BE2C (cell line): Measurements from ENCODE around the gene DNASE1L3.

Source experiments
- DNase-seq: peaks from one replicate; pipeline ENCODE4 v3.0.0-alpha.2; 2020
- H3K27me3 ChIP-seq: fragments of 250-450 bp; sonication (Bioruptor Pico); 2 replicates; pipeline ENCODE4 v1.5.1; 2020; ENCODE audit warnings: mild to moderate bottlenecking
- H3K36me3 ChIP-seq: fragments of 250-450 bp; sonication (Bioruptor Pico); 2 replicates; pipeline ENCODE4 v1.5.1; 2020; ENCODE audit warnings: mild to moderate bottlenecking
- H3K4me1 ChIP-seq: fragments of 250-450 bp; sonication (Bioruptor Pico); 2 replicates; pipeline ENCODE4 v1.5.1; 2020
- H3K4me3 ChIP-seq: 2 replicates; pipeline ENCODE4 v1.5.1; 2011; ENCODE audit warnings: low read depth, low read length
- H3K9me3 ChIP-seq: fragments of 250-450 bp; sonication (Bioruptor Pico); 2 replicates; pipeline ENCODE4 v1.5.1; 2020
- TF ChIP-seq, protein P1 (sequence below): IDR thresholded peaks from 2 replicates; pipeline ENCODE4 v1.5.1; 2012; ENCODE audit warnings: mild to moderate bottlenecking, low read depth, low read length

DNASE1L3 gene

DNA sequence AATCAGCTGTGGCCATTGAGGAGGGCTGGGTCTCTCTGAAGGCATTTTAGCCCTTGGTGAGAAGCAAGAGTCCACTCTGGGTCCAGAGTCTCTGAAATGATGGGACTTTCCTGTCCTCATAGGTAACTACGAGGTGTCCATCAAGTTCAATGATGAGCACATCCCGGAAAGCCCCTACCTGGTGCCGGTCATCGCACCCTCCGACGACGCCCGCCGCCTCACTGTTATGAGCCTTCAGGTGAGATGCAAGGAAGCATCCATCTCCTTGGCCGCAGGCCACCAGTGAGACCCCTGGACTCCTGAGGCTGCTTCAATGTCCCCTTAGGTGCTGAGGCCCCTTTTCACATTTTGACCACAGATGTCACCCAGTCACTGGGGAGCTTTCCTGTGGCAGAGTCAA, 54.9 kb downstream of the DNASE1L3 start:
- no peak for DNase-seq
- no peaks in the 10 kb centered on the region; the same call in 1 of the 2 replicates for H3K36me3 ChIP-seq
- no peak overlapping the region for H3K4me3 ChIP-seq
- H3K27me3 ChIP-seq, result no peaks in the 10 kb centered on the region
- TF ChIP-seq, protein P1, sequence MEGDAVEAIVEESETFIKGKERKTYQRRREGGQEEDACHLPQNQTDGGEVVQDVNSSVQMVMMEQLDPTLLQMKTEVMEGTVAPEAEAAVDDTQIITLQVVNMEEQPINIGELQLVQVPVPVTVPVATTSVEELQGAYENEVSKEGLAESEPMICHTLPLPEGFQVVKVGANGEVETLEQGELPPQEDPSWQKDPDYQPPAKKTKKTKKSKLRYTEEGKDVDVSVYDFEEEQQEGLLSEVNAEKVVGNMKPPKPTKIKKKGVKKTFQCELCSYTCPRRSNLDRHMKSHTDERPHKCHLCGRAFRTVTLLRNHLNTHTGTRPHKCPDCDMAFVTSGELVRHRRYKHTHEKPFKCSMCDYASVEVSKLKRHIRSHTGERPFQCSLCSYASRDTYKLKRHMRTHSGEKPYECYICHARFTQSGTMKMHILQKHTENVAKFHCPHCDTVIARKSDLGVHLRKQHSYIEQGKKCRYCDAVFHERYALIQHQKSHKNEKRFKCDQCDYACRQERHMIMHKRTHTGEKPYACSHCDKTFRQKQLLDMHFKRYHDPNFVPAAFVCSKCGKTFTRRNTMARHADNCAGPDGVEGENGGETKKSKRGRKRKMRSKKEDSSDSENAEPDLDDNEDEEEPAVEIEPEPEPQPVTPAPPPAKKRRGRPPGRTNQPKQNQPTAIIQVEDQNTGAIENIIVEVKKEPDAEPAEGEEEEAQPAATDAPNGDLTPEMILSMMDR, result no peak
- H3K4me1 ChIP-seq, result no peaks in the 10 kb centered on the region
- no peaks in the 10 kb centered on the region for H3K9me3 ChIP-seq

DNA sequence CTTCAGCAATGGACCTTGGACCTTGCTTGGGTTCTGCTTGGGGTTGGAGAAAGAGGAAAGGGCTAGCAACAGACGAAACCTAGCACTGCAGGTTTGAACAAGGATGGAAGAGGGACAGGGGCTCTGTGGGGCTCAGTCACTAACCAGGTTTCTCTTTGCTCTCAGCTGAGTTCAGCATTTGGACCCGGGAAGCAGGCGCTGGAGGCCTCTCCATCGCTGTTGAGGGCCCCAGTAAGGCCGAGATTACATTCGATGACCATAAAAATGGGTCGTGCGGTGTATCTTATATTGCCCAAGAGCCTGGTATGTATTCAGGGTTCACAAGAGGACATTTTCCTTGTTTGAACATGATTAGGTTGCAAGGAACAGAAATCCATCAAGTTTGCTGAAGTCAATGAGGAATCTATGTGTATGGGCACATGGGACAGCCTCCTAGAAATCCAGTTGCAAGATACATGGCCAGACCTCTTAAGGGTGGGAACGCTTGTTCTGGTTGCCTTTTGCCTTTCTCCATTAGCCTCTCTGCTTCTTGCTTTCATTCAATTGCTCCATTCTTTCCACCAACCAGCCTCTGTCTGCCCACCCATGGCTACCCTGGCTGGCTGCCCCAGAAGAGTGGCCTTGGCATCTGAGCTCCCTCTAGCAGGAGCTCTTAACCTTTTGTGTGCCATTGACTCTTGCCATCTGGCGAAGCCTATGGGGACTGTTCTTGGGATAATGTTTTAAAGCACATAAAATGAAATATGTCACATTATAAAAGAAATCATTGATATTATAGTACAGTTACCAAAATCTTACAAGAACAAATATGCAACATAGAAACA, 55.9 kb downstream of the DNASE1L3 start:
- no peaks in the 10 kb centered on the region; the same call in 1 of the 2 replicates for H3K36me3 ChIP-seq
- DNase-seq, result no peak

DNA sequence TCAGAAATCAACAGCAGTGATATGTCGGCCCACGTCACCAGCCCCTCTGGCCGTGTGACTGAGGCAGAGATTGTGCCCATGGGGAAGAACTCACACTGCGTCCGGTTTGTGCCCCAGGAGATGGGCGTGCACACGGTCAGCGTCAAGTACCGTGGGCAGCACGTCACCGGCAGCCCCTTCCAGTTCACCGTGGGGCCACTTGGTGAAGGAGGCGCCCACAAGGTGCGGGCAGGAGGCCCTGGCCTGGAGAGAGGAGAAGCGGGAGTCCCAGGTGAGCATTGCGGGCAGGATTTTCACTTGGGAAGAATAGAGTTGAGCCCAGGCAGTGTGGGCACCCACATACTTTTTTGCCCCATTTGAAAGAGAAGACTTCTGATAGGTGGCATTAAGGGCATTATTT, 57.4 kb downstream of the DNASE1L3 start:
- Histone ChIP-seq H3K36me3 (no peaks in the 10 kb centered on the region; the same call in 1 of the 2 replicates), H3K4me3 (no peak overlapping the region), H3K27me3 (no peaks in the 10 kb centered on the region), H3K4me1 (no peaks in the 10 kb centered on the region), H3K9me3 (no peaks in the 10 kb centered on the region)
- TF ChIP-seq, protein P1, result no peak
- no peak for DNase-seq

More for the DNA sequence above, 55.9 kb downstream of the DNASE1L3 start:
- TF ChIP-seq, protein P1, result no peak
- H3K4me1 ChIP-seq, result no peaks in the 10 kb centered on the region
- H3K9me3 ChIP-seq, result no peaks in the 10 kb centered on the region
- H3K27me3 ChIP-seq, result no peaks in the 10 kb centered on the region
- no peak overlapping the region for H3K4me3 ChIP-seq

DNA sequence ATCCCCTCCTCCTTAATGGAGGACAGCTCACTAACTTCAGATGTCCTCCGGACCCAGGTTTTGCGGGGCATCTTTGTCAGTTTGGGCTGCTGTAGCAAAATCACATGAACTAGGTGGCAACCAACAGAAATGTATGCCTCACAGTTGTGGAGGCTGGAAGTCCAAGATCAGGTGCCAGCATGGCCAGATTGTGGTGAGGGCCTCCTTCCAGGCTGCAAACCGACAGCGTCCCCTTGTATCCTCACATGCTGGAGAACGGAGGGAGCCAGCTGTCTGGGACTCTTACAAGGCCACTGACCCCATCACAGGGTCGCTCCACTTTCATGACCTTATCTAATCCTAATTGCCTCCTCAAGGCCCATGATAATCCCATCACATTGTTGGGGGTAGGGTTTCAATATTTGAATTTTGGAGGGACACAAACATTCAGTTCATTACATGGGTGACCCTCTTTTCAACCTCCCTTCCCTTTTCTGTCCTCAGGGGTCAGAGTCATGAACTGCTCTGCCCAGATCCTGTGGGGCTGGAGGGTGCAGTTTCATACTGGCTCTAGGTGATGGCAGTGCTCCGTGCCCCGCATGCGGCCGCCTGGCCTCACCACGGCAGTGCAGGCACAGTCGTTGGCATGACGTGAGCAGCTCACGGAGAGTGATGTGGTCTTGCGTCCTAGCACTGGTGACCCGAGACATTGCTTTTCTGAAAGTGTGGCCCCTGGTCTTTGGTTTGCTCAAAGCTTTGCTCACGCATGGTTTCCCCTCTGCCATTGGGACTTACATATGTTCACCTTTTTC, 58.4 kb downstream of the DNASE1L3 start:
- no peaks in the 10 kb centered on the region for H3K4me1 ChIP-seq
- H3K4me3 ChIP-seq, result no peak overlapping the region
- DNase-seq, result no peak
- H3K9me3 ChIP-seq, result no peaks in the 10 kb centered on the region
- no peaks in the 10 kb centered on the region; the same call in 1 of the 2 replicates for H3K36me3 ChIP-seq
- no peaks in the 10 kb centered on the region for H3K27me3 ChIP-seq
- TF ChIP-seq, protein P1, result no peak

DNA sequence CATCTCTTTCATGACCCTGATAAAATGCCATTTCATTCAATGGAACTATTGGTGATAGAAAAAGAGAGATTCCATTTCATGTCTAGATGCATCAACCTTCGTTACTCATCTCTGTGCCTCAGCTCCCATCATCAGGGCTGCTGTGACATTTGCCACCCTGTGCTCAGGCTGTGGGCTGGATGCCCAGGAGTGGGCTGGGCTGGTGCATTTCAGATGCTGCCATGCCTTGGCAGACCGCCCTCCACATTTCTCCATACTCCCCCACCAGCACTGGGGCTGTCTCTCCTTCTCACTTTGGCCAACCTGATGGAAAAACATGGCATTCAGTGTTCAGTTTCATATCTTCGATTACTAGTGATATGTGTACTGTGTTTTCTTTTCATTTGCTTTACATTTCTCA, 59.1 kb downstream of the DNASE1L3 start:
- H3K9me3 ChIP-seq, result no peaks in the 10 kb centered on the region
- TF ChIP-seq, protein P1, result no peak
- H3K4me1 ChIP-seq, result no peaks in the 10 kb centered on the region
- no peak for DNase-seq
- H3K4me3 ChIP-seq, result no peak overlapping the region
- H3K27me3 ChIP-seq, result no peaks in the 10 kb centered on the region
- H3K36me3 ChIP-seq, result no peaks in the 10 kb centered on the region; the same call in 1 of the 2 replicates

DNA sequence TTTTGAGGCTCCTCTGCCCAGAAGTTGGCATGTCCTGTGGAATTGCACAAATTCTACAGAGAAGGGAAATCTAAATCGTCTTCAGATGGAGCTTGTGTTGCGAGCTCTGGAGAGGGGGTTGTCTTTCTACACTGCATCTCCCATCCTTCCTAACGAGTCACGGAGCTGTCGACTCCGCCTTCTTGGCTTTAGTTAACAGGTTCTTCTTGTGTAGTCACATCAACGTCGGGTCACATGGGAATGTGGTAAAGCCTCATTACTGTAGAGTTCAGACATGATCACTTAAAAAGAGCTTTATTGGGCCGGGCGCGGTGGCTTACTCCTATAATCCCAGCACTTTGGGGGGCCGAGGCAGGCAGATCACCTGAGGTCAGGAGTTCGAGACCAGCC, 60.0 kb downstream of the DNASE1L3 start:
- no peaks in the 10 kb centered on the region; the same call in 1 of the 2 replicates for H3K36me3 ChIP-seq
- no peaks in the 10 kb centered on the region for H3K27me3 ChIP-seq
- no peaks in the 10 kb centered on the region for H3K9me3 ChIP-seq
- TF ChIP-seq, protein P1, result no peak
- H3K4me3 ChIP-seq, result no peak overlapping the region
- no peaks in the 10 kb centered on the region for H3K4me1 ChIP-seq
- no peak for DNase-seq
